Hematopoietic multipotent progenitor cell (in vitro differentiated cells): ENCODE measurements around the gene SEMA3D. TPM values are rescaled to one million over a fixed set of nuclear protein-coding genes. Genes with fewer than 3 reads are reported as not detected.

Experiments
- DNase-seq, 3 donors: peaks; one replicate each; pipeline ENCODE4 v3.0.0-alpha.2; 2011 to 2015; ENCODE audit warnings: low read depth in 2 of 3, low spot score in 2 of 3
- total RNA-seq: library from RNA; depleted of rRNA; stranded (reverse); fragments of >200 nt; gene quantifications from one replicate; pipeline ENCODE4 v1.2.3, GENCODE V29; 2012

SEMA3D gene
- total RNA-seq, 1 donor, result under 0.01 TPM

DNA sequence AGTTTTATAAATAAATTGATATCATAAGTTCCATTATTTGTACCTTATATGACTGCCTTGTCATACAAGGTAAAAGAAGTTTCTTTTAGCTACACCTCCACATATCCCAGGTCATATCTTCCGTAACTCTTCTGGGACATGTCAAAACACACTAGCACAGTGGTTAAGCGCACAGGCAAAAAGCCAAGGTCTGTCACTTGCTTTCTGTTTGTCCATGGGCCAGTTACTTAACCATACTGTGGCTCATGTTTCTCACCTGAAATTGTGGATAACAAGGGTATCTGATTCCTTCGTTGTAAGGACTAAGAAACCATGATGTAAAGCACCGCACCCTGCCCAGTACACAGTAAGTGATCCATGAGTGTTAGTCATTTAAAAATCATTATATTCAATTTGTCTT is 56.2 kb downstream of the SEMA3D start:
- no peak for DNase-seq

- no peak for DNase-seq
Observed at GRCh38 chr7:85126383-85126782, 60.5 kb downstream of the SEMA3D start.

DNA sequence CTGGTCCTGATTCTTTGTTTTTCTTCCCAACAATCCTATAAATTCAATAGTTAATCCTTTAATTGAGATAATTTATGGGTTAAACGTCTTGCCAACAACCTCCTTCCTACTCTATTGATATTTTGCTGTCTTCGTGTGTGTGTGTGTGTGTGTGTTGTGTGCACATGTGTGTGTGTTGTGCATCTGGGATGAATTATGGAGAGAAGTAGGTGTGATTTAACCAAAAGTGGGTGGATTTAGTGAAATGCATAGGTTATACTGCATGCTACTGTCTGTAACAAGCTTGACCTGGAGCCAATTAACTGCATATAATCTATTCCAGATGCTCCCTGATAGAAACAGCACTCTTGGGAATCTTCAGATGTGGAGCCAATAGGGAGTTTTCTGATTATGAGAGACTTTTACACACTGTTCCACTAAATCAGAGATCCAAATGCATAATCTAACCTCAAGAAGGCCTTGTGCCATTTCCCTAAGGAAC is 61.2 kb downstream of the SEMA3D start:
- no peak for DNase-seq

GRCh38 chr7:85125176-85125575 is 61.7 kb downstream of the SEMA3D start:
- DNase-seq, result no peak

GRCh38 chr7:85119934-85120333 is 66.9 kb downstream of the SEMA3D start:
- DNase-seq, result no peak

DNA sequence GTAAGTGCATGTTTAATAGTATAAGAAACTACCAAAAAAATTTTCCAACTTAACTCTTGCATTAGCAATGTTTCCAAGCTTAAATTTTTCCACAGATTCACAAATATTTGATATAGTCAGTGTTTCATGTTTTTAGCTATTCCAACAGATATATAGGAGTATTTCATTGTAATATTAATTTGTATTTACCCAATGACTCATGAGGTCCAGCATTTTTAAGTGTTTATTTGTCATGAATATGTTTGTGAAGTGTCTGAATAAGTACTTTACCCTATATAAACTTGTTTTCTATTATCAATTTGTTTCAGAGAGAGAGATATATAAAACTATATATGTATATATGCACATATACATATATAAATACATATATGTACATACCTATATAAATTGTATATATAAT is 71.0 kb downstream of the SEMA3D start:
- no peak for DNase-seq

- no peak for DNase-seq
Observed at GRCh38 chr7:85115006-85115405, 71.8 kb downstream of the SEMA3D start.

GRCh38 chr7:85114342-85114741 is 72.5 kb downstream of the SEMA3D start:
- no peak for DNase-seq

DNA sequence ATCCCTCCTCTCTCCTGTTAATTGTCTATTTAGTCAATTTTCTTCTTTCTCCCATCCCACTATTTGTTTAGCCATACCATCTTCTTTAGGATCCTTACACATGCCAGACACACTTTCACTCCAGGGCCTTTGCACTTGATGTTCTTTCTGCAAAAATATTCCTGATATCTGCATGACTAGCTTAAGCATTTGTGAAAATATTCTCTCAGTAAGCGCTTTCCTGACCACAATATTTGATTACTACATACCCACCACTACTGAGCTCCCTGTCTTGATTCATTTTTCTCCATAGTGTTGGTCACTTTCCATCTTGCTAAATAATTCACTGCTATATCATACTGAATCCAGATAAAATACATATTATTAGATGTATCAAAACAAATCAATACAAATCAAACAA is 75.1 kb downstream of the SEMA3D start:
- DNase-seq, result no peak

DNA sequence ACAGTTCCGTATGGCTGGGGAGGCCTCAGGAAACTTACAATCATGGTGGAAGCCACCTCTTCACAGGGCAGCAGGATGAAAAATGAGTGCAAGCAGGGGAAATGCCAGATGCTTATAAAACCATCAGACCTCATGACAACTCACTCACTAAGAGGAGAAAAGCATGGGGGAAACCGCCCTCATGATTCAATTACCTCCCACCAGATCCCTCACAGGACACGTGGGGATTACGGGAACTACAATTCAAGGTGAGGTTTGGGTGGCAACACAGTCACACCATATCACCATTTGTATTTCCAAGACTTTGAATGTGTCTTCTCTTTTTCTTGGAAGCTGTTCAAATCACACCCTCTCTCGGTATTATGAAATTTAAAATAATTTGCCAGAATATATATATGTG is 80.1 kb downstream of the SEMA3D start:
- DNase-seq, result no peak

DNA sequence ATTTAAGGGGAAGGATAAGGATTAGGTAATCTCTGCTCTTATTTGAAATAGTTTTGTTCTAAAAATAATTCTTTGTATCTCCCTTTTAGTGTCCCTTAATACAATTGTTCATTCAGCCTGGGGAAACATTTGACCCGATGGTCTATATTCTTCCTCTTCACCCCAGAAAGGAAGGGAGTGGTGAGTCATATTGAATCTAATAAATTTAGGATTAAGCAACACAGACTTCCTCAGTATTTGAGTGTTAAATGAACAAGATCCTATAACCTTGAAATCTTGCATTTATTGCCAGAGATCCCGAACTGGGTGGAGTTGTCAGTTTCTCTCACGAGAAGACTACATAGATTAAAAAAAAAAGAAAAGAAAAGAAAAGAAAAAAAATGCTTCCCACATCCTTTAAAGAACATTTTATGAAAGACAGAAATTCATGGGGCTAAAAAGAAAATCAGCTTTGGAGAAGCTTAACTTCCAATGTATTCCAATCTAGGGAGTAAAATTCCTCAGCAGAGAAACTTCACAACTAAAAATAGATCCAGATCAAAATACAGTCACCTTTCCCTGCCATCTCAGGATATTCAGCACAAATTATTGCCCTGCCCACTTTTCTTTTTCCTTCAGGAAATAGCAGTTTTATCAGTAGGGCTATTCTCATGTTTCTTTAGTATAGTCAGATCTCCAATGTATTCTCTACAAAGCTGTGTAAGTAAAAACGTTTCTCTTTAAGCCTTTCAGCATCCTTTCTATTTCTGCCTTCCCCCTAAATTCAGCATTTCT is 82.2 kb downstream of the SEMA3D start:
- no peak for DNase-seq

DNA sequence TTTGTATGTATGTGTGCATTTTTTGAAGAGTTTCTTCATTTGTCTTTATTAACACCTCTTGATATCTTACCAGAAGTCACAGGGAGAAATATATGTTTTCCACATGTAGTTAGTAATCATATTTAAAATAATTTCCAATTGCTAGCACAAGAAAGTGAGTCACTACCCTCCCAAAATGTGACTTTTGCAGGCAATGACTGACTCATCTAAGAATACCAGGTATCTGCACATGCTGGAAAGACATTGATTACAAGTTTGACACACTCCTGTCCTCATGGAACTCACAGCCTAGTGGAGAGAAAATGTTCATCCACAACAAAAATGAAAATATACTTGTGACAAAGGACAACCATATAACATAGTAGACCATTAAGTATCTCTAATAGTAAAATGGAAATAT is 82.9 kb downstream of the SEMA3D start:
- no peak for DNase-seq

GRCh38 chr7:85103357-85103756 is 83.5 kb downstream of the SEMA3D start:
- no peak for DNase-seq

DNA sequence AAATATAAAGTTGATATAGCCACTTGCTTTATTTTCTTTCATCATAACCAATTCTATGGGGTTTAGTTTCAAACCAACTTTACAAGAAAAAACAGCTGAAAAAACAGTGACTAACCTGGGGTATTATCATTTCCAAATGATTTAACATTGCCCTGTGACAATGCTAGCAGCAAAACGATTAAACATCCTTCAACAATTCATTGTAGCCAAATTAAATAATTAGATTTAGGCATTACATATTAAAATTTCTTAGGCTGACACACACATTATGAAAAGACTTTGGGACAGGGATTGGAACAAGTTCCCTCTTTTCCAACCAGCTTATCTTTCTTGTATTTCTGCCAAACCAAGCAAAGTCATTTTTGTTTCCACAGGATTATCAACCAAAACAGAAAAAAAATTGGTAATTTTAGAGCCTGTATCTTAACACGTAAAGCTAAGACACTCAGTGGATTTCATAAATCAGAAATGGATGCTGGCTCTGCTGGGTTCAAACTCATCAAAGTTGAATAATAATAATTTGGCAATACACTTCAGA is 84.0 kb downstream of the SEMA3D start:
- no peak for DNase-seq

DNA sequence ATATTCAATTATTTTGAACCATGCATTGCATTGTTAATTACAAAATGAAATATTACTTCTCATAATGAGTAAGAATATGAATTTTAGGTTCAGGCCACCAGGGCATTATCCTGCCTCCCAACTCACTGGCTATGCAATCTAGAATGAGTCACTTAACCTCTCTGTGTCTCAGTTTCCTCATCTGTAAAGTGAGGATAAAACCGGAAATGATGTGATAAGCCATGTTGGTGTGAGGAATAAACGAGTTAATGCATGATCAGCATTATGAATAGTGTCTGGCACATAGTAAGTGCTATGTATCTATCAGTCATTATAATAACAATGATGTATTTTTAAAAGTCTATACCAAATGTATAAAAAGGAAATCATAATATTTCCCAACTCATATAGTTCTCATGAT is 85.5 kb downstream of the SEMA3D start:
- no peak for DNase-seq

- no peak for DNase-seq
Observed at GRCh38 chr7:85097844-85098243, 89.0 kb downstream of the SEMA3D start.

DNA sequence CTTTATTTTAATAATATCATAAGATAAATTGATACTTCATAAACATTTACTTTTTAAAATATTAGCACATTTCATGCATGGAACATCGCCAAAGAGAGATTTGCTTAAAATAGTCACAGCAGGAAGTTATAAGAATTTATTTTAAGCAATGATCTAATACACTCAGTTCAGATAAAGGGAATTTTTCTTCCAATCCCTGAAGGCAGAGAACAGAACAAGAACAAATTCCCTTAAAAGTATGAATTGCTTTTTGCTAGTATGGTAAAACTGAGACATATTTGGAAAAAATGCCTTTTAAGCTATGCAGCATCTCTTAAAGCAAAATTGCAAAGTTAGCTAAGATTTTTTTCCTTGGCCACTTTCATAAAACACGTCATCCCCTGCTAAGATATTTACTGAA is 91.0 kb downstream of the SEMA3D start:
- no peak for DNase-seq

- no peak for DNase-seq
Observed at GRCh38 chr7:85095366-85095765, 91.5 kb downstream of the SEMA3D start.

- DNase-seq, result no peak
Observed at GRCh38 chr7:85094046-85094725, 92.7 kb downstream of the SEMA3D start.

GRCh38 chr7:85091565-85091928 is 95.3 kb downstream of the SEMA3D start:
- no peak for DNase-seq

DNA sequence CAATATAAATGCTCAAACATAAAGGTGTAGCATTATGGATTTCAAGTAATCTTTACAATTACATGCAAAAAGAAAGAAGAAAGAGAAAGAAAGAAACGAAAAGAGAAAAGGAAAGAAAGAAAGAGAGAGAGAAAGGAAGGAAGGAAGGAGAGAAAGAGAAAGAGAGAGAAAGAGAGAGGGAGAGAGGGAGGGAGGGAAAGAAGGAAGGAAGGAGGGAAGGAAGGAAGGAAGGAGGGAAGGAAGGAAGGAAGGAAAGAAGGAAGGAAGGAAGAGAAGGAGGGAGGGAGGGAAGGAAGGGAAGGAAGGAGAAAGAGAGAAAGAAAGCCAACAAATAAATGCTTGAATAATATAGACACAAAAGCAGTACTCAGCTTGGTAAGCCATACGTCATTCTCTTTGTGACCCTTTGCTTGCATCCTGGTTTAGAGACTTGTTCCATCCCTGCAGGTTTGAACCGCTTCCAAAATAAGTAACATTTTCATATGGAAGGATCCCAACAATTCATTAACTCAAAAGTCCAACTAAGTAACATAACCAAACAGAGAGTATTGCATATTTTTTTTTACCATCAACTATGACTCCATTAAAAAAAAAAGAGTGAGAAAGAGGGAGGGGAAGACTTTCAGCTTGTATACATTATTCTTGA is 95.8 kb downstream of the SEMA3D start:
- DNase-seq, result no peak

- no peak for DNase-seq
Observed at GRCh38 chr7:85090143-85090542, 96.7 kb downstream of the SEMA3D start.
